K562 (cell line): ENCODE results near the gene ELMO1. TPM values are rescaled to one million over a fixed set of nuclear protein-coding genes. Genes with fewer than 3 reads are reported as not detected.

Experiments used
- ATAC-seq: fragments of 200-7000 bp; cut with Tn5 transposase; 3 replicates; pipeline ENCODE4 v1.9.1; 2020; ENCODE audit warnings: moderate library complexity
- BruUV-seq: library from RNA; stranded (reverse); fragments of 400-500 nt; replicated peaks from 2 replicates; lab custom pipeline; 2021; lab: Mats Ljungman, UMichigan
- CTCF ChIA-PET: fragments of 300-600 bp; formaldehyde crosslinking; extraction: SDS; loops from one replicate; lab custom pipeline; 2021; ENCODE audit warnings: low intra/inter-chr PET ratio; lab: Yijun Ruan, JAX
- POLR2A ChIA-PET: fragments of 300-600, 350-650 bp; sonication (Branson Sonifier 250); formaldehyde crosslinking; extraction: SDS; loops from one replicate; lab custom pipeline; 2021; ENCODE audit warnings: antibody characterized with exemption, inconsistent platforms; lab: Yijun Ruan, JAX
- DNase-seq, 4 experiments: peaks; one replicate each; pipeline versions ENCODE4 v3.0.0 to v3.0.0-alpha.2; 2011 to 2018; ENCODE audit warnings: low spot score in 3 of 4, mixed read lengths in 3 of 4; ENCODE audit errors: extremely low read depth in 1 of 4
- FAIRE-seq: peaks from 2 replicates; lab custom pipeline; 2011; peaks lifted over from hg19 to GRCh38; lab: Jason Lieb, UNC
- H2AFZ ChIP-seq: 2 replicates; pipeline ENCODE4 v1.6.0; 2011; ENCODE audit warnings: low read depth, low read length, control low read depth, inconsistent platforms
- H3K27ac ChIP-seq: fragments of 200-600 bp; 3 replicates; pipeline ENCODE4 v1.8.0; 2011; ENCODE audit warnings: low read depth, mild to moderate bottlenecking, control low read depth, inconsistent platforms, low read length, moderate library complexity, mixed read lengths; ENCODE audit errors: extremely low read depth
- H3K27me3 ChIP-seq, 2 experiments: fragments of 300-600 bp in 1 of 2; 2 replicates in 1 of 2; 3 replicates in 1 of 2; pipeline versions ENCODE4 v1.6.0 to v1.8.0; 2011; ENCODE audit warnings: inconsistent platforms in 2 of 2, low read length in 2 of 2, mild to moderate bottlenecking in 1 of 2, mixed read lengths in 1 of 2, moderate library complexity in 1 of 2; ENCODE audit not compliant: control insufficient read depth in 2 of 2, insufficient read depth in 2 of 2
- H3K36me3 ChIP-seq: fragments of 300-600 bp; 3 replicates; pipeline ENCODE4 v1.8.0; 2011; ENCODE audit warnings: mild to moderate bottlenecking, low read length, inconsistent platforms; ENCODE audit not compliant: control insufficient read depth, insufficient read depth
- H3K4me1 ChIP-seq, 2 experiments: fragments of 200-600 bp in 1 of 2; replicated peaks in 1 of 2; 2 replicates in 1 of 2; 3 replicates in 1 of 2; pipeline versions ENCODE4 v1.5.1 to v1.8.0; 2011; ENCODE audit warnings: inconsistent platforms in 2 of 2, low read length in 2 of 2, mild to moderate bottlenecking in 1 of 2, mixed read lengths in 1 of 2, moderate library complexity in 1 of 2; ENCODE audit not compliant: control insufficient read depth in 2 of 2, insufficient read depth in 2 of 2
- H3K4me2 ChIP-seq: 2 replicates; pipeline ENCODE4 v1.6.1; 2011; ENCODE audit warnings: low read length, control low read depth, inconsistent platforms, mixed read lengths; ENCODE audit not compliant: insufficient read depth
- H3K4me3 ChIP-seq: fragments of 200-600 bp; sonication (generic), shearing (Covaris generic); 2 replicates; pipeline ENCODE4 v1.5.1; 2016; ENCODE audit warnings: control low read depth, inconsistent platforms
- H3K79me2 ChIP-seq: fragments of 200-600 bp; 3 replicates; pipeline ENCODE4 v1.8.0; 2011; ENCODE audit warnings: low read length, inconsistent platforms; ENCODE audit not compliant: control insufficient read depth, insufficient read depth
- H3K9ac ChIP-seq, 2 experiments: 2 replicates each; pipeline versions ENCODE4 v1.6.0 to v1.6.1; 2011; ENCODE audit warnings: low read depth in 2 of 2, low read length in 2 of 2, control low read depth in 1 of 2, inconsistent platforms in 1 of 2, mild to moderate bottlenecking in 1 of 2, mixed read lengths in 1 of 2; ENCODE audit not compliant: insufficient read depth in 1 of 2
- H3K9me1 ChIP-seq: one replicate; pipeline ENCODE4 v1.6.0; 2011; ENCODE audit warnings: inconsistent platforms, mild to moderate bottlenecking, low read length, moderate library complexity; ENCODE audit not compliant: control insufficient read depth, insufficient read depth
- H3K9me3 ChIP-seq: replicated peaks from 2 replicates; pipeline ENCODE4 v1.5.1; 2011; ENCODE audit warnings: low read depth, low read length, inconsistent platforms; ENCODE audit not compliant: control insufficient read depth, insufficient read depth
- H4K20me1 ChIP-seq: replicated peaks from 2 replicates; pipeline ENCODE4 v1.6.1; 2011; ENCODE audit warnings: low read length, inconsistent platforms, mixed read lengths; ENCODE audit not compliant: control insufficient read depth, insufficient read depth
- CBX2 ChIP-seq: fragments of 200-600 bp; sonication (generic); IDR thresholded peaks from one replicate; pipeline ENCODE4 v1.6.1; 2012; ENCODE audit warnings: mild to moderate bottlenecking, low read length, inconsistent platforms; ENCODE audit not compliant: insufficient read depth, poor library complexity, severe bottlenecking
- CHD2 ChIP-seq: IDR thresholded peaks from 2 replicates; pipeline ENCODE4 v1.6.1; 2011; ENCODE audit warnings: low read depth, low read length
- EGR1 ChIP-seq: fragments of 450-650 bp; conservative IDR thresholded peaks from 2 replicates; pipeline ENCODE4 v1.6.1; 2017; ENCODE audit warnings: mild to moderate bottlenecking
- FOSL1 ChIP-seq: fragments of 200-800 bp; sonication (Bioruptor generic); conservative IDR thresholded peaks from 2 replicates; pipeline ENCODE4 v1.6.1; 2016; ENCODE audit warnings: missing genetic modification characterization, missing compliant biosample characterization
- FOXA1 ChIP-seq: fragments of 450-650 bp; IDR thresholded peaks from 2 replicates; pipeline ENCODE4 v1.6.1; 2016; ENCODE audit warnings: mild to moderate bottlenecking, borderline replicate concordance
- HEY1 ChIP-seq: fragments of 250-450 bp; sonication (Bioruptor Pico); IDR thresholded peaks from 2 replicates; pipeline ENCODE4 v1.5.0; 2020; ENCODE audit warnings: mild to moderate bottlenecking, moderate library complexity, borderline replicate concordance
- KDM4B ChIP-seq, 2 experiments: fragments of 450-650 bp in 1 of 2; sonication (generic) in 1 of 2; IDR thresholded peaks; 2 replicates each; pipeline ENCODE4 v1.6.1; 2016 to 2017; ENCODE audit warnings: borderline replicate concordance in 2 of 2, antibody characterized with exemption in 1 of 2, low read depth in 1 of 2, mild to moderate bottlenecking in 1 of 2
- LARP7 ChIP-seq: fragments of 450-650 bp; IDR thresholded peaks from 2 replicates; pipeline ENCODE4 v1.6.1; 2016
- MTA3 ChIP-seq: fragments of 450-650 bp; formaldehyde crosslinking; IDR thresholded peaks from 2 replicates; pipeline ENCODE4 v1.6.1; 2017; ENCODE audit warnings: mild to moderate bottlenecking, borderline replicate concordance
- ZBTB5 ChIP-seq: fragments of 450-650 bp; IDR thresholded peaks from 2 replicates; pipeline ENCODE4 v1.6.1; 2017; ENCODE audit warnings: antibody characterized with exemption
- ZNF699 ChIP-seq: fragments of 250-450 bp; sonication (Bioruptor Pico); IDR thresholded peaks from 2 replicates; pipeline ENCODE4 v1.8.0; 2021; ENCODE audit warnings: mild to moderate bottlenecking, moderate library complexity; ENCODE audit not compliant: insufficient replicate concordance
- WGBS: fragments of 100-300 bp; shearing (Covaris generic); methylation state at CpG from one replicate; pipeline ENCODE4 v1.1.6; 2016; ENCODE audit warnings: low coverage, mixed read lengths; ENCODE audit not compliant: insufficient coverage; ENCODE audit errors: missing lambda C conversion rate; 5-methylcytosine and 5-hydroxymethylcytosine counted together
- in situ Hi-C: fragments of 300-500 bp; cut with MboI; formaldehyde crosslinking; loops from 4 replicates; pipeline ENCODE4 v1.15.0; 2018; ENCODE audit warnings: inconsistent platforms, mixed read lengths
- intact Hi-C: fragments of 100-400 bp; cut with micrococcal nuclease; formaldehyde crosslinking; loops from 2 replicates; pipeline ENCODE4 v1.14.2; 2022
- polyA plus RNA-seq, 8 experiments: library from polyadenylated mRNA; depleted of rRNA in 4 of 8; stranded (reverse) in 5 of 8; unstranded in 3 of 8; fragments of >200 nt; fragmentation: Nextera tagmentation in 2 of 8; fragmentation: Illumina TruSeq in 1 of 8; extraction: Ambion mirVana in 2 of 8; extraction: Trizol in 1 of 8; gene quantifications; 2 replicates each; pipeline versions ENCODE4 v1.2.1 to v1.2.3, GENCODE V29; 2011 to 2014; ENCODE audit warnings: inconsistent platforms in 1 of 8, missing spikeins in 1 of 8
- total RNA-seq, 7 experiments: library from RNA; depleted of rRNA in 6 of 7; stranded (reverse); fragments of >200 nt in 6 of 7; fragmentation: Illumina TruSeq in 2 of 7; extraction: Trizol in 2 of 7; gene quantifications; 2 replicates each; pipeline versions ENCODE4 v1.2.1 to v1.2.3, GENCODE V29; 2011 to 2021; ENCODE audit warnings: low replicate concordance in 1 of 7

ELMO1 gene
- total and polyA plus RNA-seq, 9 of the 15 experiments (the other 6 are each of a cell fraction or from before 2014, with no cell fraction given), result 0.36 to 7.2 (median 3.6) TPM

GRCh38 chr7:36979810-36980248 is 468.8 kb downstream of the ELMO1 start:
- H3K9me1 ChIP-seq, result no peaks in the 10 kb centered on the region
- H3K9me3 ChIP-seq, result no peaks in the 10 kb centered on the region
- no peak overlapping the region for H3K9ac ChIP-seq
- H3K4me2 ChIP-seq, result no peak overlapping the region
- no peak overlapping the region for H2AFZ ChIP-seq
- no TSS peak for BruUV-seq
- TF ChIP-seq FOSL1 (tag) (0 out of 2 replicates have a peak, but pooled peaks have one; percentile 32), EGR1 (no peak)
- WGBS, result 0% methylated on average over 3 of the region's 3 CpGs
- no peaks in the 10 kb centered on the region; a peak in 1 of 5 replicates for H3K27me3 ChIP-seq
- no peaks in the 10 kb centered on the region for H4K20me1 ChIP-seq
- H3K36me3 ChIP-seq, result no peaks in the 10 kb centered on the region
- no peak for FAIRE-seq
- no peak for DNase-seq
- no peaks in the 10 kb centered on the region for H3K4me1 ChIP-seq
- H3K79me2 ChIP-seq, result no peaks in the 10 kb centered on the region
- ChIA-PET POLR2A (interaction anchor here (1.4 kb wide), 1 partner anchor 9 kb away, joined by 4 read pairs; no protein-coding TSS in a partner anchor), CTCF (no interaction called here)
- no peak overlapping the region for H3K4me3 ChIP-seq
- in situ Hi-C loops (loop anchor here (10.0 kb wide), 1 partner anchor 205 kb away; no protein-coding TSS in a partner anchor), intact Hi-C loops (no loop called here)
- ATAC-seq, result no peak
- H3K27ac ChIP-seq, result no peak overlapping the region

GRCh38 chr7:36978461-36978860 is 470.2 kb downstream of the ELMO1 start:
- WGBS, result 0% methylated on average over 2 of the region's 2 CpGs
- no peak overlapping the region for H3K4me2 ChIP-seq
- no peak for ATAC-seq
- POLR2A ChIA-PET, result no interaction called here
- CTCF ChIA-PET, result no interaction called here
- no TSS peak for BruUV-seq
- H4K20me1 ChIP-seq, result no peaks in the 10 kb centered on the region
- no peak overlapping the region for H3K4me3 ChIP-seq
- no peaks in the 10 kb centered on the region for H3K79me2 ChIP-seq
- in situ Hi-C loops, result no loop called here
- no peak overlapping the region for H2AFZ ChIP-seq
- intact Hi-C loops, result no loop called here
- H3K27me3 ChIP-seq, result no peaks in the 10 kb centered on the region; a peak in 1 of 5 replicates
- no peaks in the 10 kb centered on the region for H3K9me3 ChIP-seq
- no peak for DNase-seq
- no peak overlapping the region for H3K9ac ChIP-seq
- no peak overlapping the region for H3K27ac ChIP-seq
- H3K36me3 ChIP-seq, result no peaks in the 10 kb centered on the region
- peaks cover 0 to 6% of the 10 kb centered on the region in 2 experiments; a peak in 1 of 5 replicates for H3K4me1 ChIP-seq
- TF ChIP-seq LARP7, result no peak
- TF ChIP-seq ZBTB5, result no peak
- TF ChIP-seq ZNF699 (CRISPR knock-in tag), result no peak
- no peak for TF ChIP-seq HEY1 (CRISPR knock-in tag)
- TF ChIP-seq CHD2, result no peak
- no peak for TF ChIP-seq FOXA1
- no peak for TF ChIP-seq KDM4B (IDR thresholded peaks at IDR 0.05; ENCODE audit: borderline replicate concordance in 2 of 2, low read depth in 1 of 2)
- TF ChIP-seq CBX2, result no peak
- no peak for TF ChIP-seq MTA3
- FAIRE-seq, result no peak
- H3K9me1 ChIP-seq, result no peaks in the 10 kb centered on the region
